Measurements from ENCODE around the gene APOA4.
"Not testable (repeated sequence)": the region's sequence is repeated elsewhere in the genome, so short reads cannot be mapped to it uniquely, and the experiment has no call there.

The APOA4 gene

DNA sequence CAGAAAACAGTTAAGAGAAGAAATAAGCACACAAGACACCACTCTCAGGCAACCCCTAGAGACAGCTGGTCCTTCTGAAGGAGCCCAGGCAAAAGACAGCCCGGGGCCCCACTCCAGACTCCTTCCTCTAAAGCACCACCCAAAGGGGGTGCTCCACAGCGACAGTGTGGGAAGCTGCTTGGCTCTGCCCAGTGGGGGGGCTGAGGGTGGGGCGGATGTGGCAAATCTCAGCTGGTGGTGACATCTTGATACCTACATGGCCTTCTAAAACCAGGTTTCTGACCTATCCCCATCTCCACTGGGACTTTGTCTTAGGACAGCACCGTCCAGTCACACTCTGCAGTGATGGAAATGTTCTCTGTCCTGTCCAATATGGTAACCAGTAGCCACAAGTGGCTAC lies 24.5 kb upstream of the APOA4 start:
- DNase-seq, result no peak

DNA sequence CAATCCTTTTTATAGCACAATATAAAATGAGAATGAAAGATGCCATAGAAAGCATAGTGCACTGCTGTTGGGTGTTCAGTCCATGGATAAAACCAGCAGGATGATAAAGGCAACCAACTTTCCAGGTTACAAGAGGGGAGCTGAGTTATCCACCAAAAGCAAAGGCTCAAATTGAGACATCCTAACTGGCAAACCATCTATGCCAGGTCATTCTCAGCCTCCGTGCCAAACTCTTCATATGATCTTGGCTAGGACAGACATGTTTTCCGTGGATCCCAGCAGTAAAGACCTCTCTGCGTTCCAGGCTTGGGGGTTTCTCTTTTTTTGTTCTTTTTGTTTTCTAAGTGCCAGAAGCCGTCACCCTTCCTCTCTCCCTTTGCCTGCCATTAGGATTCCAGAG lies 21.6 kb upstream of the APOA4 start:
- DNase-seq, result no peak

DNA sequence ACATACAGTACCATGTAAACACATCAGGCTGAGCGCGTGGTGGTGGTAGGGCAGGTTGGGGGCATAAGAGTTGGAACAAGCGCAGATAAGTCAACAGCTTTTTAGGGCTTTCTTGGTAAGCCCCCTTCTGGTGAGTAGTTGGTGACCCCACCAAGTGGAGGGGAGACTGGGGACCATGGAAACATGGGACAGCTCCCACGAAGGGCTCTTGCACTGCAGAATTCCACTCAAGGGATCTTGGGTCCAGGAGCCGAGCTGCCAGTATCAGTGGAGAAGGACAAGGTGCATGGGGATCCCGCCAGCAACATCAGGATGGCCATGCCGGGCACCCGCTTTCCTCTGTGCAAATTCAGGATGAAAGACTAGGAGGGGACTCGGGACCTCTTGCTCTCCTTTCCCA lies 20.6 kb upstream of the APOA4 start:
- no peak for DNase-seq

DNA sequence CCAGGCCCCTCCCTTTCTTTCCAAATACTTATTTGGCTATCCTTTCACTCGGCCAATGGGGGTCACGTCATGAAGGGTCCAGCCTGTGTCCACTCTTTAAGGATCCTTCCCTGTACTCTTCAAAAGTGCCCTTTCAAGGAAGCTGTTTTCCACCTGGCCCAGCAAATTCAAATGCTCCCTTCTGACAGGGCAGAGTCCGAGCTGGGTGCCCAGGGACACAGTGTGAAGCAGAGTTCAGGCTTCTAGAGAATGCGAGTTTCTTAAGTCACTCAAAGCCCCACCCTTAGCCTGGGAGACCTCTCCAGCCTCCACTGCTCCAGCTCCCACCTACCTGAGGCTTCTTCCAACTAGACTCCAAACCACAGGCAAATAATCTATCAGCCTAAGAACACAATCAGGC lies 19.8 kb upstream of the APOA4 start:
- DNase-seq, result no peak

DNA sequence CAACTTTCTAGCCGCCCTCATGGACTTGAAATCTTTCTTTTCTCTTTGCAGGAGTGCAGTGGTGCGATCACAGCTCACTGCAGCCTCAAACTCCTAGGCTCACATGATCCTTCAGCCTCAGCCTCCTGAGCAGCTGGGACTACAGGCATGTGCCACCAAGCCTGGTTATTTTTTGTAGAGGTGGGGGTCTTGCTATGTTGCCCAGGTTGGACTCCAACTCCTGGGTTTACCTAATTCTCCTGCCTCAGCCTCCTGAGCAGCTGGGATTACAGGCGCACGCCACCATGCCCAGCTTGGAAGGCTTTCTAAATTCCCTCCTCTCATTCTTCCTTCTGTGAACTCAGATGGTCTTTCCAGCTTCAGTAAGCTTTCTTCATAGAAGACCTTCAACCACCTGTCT lies 19.0 kb upstream of the APOA4 start:
- DNase-seq, result no peak

DNA sequence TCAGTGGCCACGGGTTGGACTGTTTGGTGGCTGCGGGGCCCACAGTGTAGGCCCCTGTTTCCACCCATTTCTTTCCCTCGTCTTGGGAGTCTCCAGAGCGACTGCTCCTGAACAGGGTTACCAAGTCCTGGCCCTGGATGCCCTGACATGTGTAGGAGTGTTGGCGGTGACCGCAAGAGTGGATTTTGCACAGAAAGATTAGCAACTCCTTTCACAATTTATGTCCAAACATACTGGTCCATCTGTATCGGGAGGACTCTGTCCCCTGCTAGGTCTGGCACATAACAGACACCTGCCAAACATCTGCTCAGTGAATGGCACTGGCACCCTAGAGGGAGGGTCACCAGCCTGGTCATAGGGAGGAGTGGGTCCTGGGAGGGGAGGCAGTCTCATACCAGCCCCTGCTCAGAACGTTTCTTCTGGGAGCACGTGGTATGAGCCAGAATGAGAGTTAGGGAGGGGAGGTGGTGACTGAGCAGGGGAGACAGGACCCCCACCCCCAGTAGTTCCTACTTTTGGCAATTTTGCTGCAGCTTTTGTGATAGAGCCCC lies 17.7 kb upstream of the APOA4 start:
- DNase-seq, result no peak

DNA sequence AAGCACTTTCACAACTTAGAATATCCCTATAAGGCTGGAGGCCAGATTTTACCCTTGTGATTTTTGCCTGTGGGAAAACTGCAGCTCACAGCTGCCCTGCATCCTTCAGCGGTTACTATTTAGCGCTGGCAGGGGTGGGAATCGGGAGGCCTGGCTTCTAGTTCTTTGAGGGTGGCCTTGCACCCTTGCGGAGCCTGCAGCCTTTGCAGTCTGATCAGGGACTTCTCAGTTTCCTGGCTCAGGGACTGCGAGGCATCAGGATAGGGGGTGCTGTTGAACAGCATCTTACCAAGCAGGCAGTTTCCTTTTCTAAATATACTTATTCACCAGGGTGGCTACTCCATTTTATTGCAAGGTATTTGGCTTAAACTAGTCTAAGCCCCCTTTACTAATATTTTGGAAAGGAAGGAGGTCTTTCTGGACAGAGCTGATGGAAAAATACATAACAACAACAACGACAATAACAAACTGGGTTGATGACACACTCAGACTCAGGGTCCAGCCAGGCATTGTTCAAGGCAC lies 17.2 kb upstream of the APOA4 start:
- DNase-seq, result no peak

DNA sequence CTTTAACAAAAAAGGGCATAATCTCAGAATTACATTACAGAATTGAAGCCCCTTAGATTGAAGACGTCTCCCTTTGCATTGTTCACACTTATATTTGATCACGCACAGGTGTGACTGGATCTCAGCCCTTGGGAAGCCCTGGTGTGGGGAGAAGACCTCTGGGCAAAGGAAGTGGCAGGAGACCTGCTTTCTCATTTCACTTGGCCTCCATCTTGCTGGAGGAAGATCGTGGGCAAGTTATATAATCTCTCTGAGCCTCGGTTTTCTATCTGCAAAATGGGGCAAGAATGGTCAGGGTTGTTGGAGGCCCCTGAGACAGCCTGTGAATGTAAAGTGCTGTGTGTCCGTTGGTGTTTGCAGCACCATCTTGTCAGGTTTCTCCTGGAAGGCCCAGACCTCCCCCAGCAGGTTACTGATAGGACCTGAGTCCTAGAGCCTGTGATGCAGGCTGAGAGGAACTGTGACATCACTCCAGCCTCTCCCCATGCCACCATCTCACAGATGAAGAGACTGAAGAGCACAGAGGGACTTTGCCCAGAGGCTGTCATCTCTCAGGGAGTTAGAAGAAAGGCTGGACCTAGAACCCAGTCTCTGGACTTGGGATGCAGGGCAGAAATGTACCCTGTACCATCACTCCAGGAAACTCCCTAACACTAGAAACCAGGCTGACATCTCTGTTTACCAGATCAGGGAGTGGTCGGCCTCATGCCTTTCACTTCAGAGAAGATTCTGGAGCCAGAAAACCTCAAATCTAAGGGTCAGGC lies 15.4 kb upstream of the APOA4 start:
- no peak for DNase-seq

DNA sequence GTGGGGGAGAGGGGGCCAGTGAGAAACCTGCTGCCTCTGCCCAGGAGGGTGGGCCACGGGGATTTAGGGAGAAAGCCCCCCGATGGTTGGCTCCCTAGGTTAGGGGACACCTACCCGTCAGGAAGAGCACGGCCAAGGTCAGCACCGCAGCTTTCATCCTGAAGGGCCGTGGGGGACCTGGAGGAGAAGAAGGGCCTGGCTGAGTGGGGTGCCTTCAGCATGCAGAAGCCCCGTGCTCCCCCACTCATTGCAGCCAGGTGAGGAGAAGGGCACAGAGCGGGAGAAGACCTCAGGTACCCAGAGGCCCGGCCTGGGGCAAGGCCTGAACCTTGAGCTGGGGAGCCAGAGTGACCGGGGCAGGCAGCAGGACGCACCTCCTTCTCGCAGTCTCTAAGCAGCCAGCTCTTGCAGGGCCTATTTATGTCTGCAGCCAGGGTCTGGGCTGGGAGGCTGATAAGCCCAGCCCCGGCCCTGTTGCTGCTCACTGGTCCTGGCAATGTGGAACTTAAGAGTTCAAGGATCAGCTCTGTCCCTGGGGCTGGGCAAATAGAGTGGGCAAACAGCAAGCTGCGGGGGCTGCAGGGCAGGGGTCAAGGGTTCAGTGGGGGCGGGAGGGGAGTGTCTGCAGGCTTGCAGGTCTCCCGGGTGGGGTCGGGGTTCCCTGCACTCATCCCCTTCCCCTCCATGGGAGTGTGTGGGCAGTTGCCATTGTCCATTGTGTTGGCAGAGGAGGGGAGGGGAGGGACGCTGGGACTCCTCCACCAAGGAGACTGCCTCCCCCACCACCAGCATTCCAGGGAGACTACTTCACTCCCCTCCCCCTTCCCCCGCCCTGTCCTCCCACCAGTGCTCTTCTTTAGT lies 14.4 kb upstream of the APOA4 start, which contains the start of gene APOA1:
Gene APOA1 (minus strand): TSS at position 392 of the 861 bp plus-strand sequence. CDS start 235 bp downstream, at position 157.
- DNase-seq, result no peak

DNA sequence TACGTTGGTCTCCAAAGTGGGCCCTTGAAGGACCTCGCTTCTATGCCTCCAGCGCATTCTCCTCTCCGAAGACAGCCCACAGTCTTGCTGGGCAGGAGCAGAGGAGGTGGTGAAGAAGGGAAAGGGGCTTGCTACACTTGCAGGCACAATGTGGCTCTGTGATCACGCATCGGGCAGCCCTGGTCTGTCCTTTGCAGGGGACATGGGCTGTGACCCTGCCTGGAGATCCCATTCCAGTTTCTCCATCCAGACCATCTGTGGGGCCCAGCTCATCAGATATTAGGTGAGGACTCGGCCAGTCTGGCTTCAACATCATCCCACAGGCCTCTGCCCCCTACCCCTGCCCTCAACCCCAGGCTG lies 13.5 kb upstream of the APOA4 start:
- no peak for DNase-seq

DNA sequence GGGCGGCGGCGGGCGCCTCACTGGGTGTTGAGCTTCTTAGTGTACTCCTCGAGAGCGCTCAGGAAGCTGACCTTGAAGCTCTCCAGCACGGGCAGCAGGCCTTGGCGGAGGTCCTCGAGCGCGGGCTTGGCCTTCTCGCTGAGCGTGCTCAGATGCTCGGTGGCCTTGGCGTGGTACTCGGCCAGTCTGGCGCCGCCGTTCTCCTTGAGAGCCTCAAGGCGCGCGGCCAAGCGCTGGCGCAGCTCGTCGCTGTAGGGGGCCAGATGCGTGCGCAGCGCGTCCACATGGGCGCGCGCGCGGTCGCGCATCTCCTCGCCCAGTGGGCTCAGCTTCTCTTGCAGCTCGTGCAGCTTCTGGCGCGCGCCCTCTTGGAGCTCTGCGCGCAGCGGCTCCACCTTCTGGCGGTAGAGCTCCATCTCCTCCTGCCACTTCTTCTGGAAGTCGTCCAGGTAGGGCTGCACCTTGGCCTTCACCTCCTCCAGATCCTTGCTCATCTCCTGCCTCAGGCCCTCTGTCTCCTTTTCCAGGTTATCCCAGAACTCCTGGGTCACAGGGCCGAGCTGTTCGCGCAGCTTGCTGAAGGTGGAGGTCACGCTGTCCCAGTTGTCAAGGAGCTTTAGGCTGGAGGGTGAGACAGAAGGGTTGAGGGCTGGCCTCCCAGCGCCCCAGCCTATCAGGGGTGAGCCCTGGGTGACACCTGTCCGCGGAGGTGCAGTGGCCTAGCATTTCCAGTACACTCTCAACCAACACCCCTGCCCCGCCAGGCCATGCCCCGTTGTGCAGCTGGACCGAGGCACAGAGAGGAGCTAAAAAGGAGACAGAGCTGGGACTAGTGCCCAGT lies 12.9 kb upstream of the APOA4 start:
- peak; percentile 17 for DNase-seq

DNA sequence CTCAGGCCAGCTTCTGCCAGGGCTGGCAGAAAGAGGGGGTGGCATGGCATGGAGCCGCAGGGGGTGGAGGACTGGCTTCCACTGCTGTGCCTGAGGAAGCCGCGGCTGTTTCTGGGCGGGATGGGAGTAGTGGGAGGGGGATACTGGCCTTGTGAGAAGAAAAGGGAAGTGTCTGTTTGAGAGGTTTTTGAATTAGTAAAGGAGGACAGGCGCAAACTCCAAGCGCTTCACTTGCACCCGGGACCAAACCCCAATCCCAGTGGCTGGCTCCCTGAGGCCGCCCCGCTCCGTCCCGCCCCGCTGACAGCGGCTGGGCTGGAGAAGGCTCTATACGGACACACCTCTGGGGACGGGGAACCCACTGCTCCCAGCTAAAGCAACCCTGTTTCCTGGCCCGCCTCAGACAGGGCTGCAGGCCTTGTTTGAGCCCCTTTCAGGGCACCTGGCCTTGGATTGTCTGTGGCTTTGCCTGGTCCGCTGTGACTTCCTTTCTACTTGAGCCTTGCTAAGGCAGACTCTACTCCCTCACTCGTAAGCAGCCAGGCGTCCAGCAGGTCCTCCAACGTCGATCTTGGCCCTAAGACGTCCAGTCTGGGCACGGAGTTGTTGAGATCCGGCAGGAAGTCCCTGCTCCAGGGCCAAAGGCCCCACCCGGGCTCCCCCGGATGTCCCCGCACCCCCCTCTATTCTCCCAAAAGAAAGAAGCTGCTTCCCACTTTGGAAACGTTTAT lies 12.1 kb upstream of the APOA4 start:
- DNase-seq, result no peak

DNA sequence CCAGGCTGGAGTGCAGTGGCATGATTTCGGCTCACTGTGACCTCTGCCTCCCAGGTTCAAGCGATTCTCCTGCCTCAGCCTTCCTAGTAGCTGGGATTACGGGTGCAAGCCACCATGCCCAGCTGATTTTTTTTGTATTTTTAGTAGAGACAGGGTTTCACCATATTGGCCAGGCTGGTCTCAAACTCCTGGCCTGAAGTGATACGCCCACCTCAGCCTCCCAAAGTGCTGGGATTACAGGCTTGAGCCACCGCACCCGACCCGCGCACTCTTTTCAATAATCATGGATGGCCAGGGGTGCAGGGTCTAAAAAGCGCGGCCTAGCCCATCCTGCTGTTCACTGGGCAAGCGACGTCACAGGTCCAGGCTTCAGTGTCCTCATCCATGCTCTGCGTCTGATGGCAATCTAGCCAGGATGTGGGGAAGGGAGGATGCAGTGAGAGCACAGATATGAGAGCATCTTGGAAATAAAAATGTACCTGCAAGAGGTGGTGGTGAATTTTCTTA lies 11.5 kb upstream of the APOA4 start:
- DNase-seq, result not testable (repeated sequence)

DNA sequence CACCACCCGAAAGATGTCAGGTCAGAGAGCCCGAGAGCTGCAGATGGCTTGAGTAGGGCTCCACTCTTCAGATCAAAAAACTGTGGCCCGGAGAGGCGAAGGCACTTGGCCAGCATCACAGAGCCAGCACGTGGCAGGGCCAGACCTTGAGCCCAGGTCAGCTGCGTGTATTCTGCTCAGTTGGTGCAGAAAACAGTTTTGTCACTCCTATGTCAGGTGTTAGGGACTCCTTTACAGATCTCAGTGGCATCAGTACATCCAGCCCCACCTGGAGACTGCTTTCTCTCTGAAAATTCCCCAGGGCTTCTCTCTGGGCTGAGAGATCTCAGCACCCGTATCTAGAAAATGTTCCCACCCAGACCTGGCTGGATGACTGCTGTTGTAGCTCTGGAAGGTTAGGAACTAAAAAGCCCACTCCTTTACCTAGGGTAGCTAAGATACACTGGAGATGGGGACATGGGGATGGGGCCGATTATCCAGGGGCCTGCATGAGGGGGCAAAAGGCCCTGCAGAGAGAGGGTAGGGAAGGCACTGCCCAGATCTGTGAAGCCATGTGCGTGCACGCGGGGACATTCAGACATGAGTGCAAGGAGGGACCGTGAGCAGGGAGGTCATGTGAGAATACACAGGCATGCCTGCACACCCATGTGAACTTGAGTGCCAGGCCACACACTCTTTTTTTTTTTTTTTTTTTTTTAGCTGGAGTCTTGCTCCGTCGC lies 10.9 kb upstream of the APOA4 start:
- DNase-seq, result no peak

DNA sequence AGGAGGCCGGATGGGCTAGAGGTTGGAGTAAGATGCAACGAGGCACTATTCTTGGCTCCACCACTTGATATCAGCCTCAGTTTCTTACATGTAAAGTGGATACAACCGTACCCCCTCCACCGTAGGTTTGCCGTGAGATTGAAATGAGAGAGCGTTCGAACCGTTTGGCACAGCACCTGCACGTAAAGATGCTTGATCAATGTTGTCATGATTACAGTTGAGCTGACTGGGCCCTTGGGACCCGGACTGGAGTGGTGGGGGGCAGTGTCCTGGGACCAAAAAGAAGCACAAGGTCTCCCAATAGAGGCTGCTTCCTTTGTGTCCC lies 10.3 kb upstream of the APOA4 start:
- DNase-seq, result no peak

DNA sequence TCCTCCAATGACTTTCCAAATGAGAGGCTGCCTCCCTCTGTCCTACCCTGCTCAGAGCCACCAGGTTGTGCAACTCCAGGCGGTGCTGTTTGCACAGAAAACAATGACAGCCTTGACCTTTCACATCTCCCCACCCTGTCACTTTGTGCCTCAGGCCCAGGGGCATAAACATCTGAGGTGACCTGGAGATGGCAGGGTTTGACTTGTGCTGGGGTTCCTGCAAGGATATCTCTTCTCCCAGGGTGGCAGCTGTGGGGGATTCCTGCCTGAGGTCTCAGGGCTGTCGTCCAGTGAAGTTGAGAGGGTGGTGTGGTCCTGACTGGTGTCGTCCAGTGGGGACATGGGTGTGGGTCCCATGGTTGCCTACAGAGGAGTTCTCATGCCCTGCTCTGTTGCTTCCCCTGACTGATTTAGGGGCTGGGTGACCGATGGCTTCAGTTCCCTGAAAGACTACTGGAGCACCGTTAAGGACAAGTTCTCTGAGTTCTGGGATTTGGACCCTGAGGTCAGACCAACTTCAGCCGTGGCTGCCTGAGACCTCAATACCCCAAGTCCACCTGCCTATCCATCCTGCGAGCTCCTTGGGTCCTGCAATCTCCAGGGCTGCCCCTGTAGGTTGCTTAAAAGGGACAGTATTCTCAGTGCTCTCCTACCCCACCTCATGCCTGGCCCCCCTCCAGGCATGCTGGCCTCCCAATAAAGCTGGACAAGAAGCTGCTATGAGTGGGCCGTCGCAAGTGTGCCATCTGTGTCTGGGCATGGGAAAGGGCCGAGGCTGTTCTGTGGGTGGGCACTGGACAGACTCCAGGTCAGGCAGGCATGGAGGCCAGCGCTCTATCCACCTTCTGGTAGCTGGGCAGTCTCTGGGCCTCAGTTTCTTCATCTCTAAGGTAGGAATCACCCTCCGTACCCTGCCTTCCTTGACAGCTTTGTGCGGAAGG lies 9.5 kb upstream of the APOA4 start:
- no peak for DNase-seq

DNA sequence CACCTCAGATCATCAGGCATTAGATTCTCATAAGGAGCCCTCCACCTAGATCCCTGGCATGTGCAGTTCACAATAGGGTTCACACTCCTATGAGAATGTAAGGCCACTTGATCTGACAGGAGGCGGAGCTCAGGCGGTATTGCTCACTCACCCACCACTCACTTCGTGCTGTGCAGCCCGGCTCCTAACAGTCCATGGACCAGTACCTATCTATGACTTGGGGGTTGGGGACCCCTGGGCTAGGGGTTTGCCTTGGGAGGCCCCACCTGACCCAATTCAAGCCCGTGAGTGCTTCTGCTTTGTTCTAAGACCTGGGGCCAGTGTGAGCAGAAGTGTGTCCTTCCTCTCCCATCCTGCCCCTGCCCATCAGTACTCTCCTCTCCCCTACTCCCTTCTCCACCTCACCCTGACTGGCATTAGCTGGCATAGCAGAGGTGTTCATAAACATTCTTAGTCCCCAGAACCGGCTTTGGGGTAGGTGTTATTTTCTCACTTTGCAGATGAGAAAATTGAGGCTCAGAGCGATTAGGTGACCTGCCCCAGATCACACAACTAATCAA lies 8.8 kb upstream of the APOA4 start:
- DNase-seq, result no peak

DNA sequence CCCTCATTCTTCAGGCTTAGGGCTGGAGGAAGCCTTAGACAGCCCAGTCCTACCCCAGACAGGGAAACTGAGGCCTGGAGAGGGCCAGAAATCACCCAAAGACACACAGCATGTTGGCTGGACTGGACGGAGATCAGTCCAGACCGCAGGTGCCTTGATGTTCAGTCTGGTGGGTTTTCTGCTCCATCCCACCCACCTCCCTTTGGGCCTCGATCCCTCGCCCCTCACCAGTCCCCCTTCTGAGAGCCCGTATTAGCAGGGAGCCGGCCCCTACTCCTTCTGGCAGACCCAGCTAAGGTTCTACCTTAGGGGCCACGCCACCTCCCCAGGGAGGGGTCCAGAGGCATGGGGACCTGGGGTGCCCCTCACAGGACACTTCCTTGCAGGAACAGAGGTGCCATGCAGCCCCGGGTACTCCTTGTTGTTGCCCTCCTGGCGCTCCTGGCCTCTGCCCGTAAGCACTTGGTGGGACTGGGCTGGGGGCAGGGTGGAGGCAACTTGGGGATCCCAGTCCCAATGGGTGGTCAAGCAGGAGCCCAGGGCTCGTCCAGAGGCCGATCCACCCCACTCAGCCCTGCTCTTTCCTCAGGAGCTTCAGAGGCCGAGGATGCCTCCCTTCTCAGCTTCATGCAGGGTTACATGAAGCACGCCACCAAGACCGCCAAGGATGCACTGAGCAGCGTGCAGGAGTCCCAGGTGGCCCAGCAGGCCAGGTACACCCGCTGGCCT lies 7.2 kb upstream of the APOA4 start:
- DNase-seq, result no peak

Data from GOT3 (cell line).